HG03095 (cell line): ENCODE measurements around the gene USP24.
"Not testable (repeated sequence)": the region's sequence is repeated elsewhere in the genome, so short reads cannot be mapped to it uniquely, and the experiment has no call there.

ENCODE experiments used
- ATAC-seq: cut with Tn5 transposase; IDR thresholded peaks from one replicate; pipeline ENCODE4 v1.9.1; 2021; ENCODE audit warnings: moderate library complexity; ENCODE audit not compliant: unreplicated experiment

USP24 gene

DNA sequence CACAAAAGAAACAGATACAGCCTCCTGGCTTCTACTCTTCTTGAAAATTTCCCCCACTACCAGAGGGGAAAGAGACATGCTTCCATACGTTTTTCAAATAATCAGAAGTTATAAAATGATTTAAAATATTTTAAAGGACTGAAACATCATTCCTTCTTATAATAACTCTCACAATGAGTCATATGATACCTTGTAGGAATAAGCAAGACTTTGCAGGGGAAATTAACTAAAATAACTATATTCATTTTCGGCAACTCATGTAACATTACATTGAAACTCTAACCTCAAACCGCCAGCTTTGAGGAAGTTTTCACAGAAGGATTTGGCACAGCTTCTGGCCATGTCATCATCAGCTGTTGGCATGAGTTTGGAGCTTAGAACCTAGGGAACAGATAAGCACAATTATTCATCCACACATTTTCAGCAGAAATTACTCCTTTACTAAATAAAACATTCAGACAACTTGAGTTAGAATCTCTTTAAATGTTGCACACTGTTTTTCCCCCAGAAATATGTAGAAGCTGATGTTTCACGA lies 85.9 kb downstream of the USP24 start:
- no peak for ATAC-seq

DNA sequence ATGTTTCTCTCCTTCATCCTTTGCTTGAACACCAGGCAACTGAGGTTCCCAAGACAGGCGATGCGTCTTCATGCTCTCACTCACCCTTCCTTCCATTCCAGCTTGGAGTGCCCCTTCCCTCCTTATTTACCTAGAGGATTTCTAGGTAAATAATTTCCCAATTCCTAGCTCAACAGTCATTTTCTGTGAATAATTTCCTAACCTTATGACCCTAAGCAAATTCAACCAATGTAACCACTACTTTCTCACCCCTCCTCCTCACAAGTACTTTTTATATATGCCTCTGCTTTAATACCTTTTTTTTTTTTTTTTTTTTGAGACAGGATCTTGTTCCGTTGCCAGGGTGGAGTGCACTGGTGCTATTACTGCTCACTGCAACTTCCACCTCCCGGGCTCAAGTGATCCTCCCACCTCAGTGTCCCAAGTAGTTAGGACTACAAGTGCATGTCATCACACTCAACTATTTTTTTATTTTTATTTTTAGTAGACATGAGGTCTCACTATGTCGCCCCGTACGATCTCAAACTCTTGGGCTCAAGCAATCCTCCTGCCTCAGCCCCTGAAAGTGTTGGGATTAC lies 86.7 kb downstream of the USP24 start:
- no peak for ATAC-seq

DNA sequence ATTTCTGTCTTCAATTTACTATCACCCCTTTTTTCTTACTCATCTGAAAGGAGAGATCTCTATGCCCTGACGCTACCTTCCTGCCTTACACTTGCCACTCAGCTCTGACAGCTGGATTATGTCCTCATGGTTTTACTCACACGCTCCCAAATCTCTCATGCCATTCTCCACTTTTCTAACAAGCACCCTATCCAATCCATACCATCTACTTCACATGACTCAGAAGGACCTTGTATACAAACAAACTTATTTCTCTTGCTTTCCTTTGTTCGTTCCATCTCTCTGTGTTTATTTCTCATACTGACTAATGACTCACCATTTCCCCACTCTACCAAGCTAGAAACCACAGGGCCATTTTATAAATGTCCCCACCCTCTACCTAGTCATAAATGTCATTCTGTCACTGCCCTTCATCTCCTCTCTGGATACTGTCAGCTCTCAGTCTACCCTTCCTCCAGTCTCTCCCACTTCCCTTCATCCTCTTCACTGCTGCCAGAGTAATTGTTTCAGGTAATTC lies 87.3 kb downstream of the USP24 start:
- peak; percentile 73 for ATAC-seq

DNA sequence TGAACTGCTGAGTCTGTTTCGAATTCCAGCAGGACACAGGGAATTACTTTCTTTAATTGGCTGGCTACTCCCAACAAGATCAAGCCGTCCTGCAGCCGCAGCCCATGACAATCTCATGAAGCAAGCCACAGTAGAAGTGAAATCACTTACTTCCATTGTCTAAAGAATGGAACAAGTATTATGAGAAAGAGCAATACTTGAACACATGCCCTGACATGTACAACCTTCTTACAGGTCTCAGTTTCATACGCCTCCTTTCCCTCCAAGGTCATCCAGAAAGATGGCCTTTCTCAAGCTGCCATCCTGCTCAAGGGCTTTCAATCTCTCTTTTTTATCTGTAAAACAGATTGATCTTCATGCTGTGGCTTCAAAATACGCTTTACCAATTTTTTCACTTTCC lies 90.7 kb downstream of the USP24 start:
- ATAC-seq = no peak

DNA sequence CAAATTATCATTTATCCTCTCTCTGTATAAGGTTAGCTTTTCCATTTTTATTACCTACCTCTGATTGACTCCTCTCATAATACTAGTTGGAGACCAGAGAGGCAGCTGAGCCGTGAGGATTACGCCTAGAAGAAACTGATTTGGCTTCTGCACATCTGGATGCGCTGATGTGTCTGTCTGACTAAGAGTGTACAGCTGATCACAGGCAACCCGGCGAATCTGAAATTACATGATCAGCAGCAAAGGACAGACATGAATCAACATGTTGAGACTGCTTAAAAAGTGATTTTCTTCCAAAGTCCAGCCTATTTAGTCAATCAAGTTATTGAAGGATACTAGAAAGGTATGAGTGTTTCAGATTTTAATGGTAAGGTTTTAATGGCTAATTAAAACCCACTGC lies 94.6 kb downstream of the USP24 start:
- no peak for ATAC-seq

DNA sequence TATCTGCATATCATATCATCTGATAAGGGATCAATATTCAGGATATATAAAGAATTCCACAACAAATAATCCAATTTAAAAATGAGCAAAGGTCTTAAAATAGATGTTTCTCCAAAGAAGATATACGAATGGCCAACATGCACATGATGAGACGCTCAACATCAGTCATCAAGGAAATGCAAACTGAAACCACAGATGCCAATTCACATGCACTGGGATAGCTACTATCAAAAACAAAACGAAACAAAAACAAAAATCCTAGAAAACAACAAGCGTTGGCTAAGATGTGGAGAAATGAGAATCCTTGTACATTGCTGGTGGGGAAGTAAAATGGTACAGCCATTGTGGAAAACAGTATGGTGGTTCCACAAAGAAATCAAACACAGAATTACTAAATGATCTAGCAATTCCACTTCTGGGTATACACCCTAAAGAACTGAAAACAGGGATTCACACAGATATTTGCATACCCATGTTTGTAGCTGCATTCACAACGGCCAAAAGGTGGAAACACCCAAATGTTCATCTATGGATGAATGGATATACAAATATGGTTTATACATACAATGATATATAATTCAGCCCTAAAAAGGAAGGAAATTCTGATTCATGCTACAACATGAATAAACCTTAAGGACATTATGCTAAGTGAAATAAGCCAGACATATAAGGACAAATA lies 96.4 kb downstream of the USP24 start:
- ATAC-seq = no peak

GRCh38 chr1:55117941-55118340 lies 97.2 kb downstream of the USP24 start:
- ATAC-seq = no peak

- ATAC-seq = not testable (repeated sequence)
These were observed 106.2 kb downstream of the USP24 start for GRCh38 chr1:55109005-55109404.

GRCh38 chr1:55107101-55107500 lies 108.1 kb downstream of the USP24 start:
- ATAC-seq = no peak

DNA sequence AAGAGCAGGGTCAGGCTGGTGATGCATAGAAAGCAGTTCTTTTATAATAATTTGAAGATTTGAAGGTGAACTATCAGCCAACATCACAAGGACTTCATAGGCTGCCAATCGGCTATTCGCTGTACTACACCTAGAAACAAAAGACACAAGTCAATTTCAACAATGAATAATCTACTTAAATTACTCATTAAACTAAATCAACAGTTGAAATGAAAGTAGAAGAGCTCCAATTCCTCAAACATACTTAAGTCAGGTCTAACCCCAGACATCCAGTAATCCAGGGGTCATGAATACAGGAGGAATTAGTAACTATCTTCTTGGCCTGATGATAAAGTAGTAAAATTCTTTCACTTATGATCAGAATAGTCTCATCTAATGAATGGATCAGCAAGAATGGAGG lies 111.3 kb downstream of the USP24 start:
- ATAC-seq = no peak

DNA sequence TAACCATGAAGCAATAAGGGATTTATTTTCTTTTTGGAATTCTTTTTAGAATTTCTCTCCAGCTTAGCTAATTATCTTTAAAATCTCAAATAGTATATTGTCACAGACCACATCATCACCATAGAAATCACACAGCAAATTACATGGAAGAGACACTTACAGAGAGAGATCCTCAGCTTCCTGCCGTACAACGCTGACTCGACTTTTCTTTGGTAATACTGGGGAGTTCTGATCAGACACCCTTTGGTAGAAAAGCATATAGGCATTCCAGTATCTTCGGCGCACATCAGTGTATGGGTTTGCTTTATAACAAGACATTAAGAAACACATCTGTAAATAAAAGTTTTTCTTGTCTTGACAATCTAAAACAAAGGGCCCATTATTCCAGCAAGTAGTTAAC lies 120.1 kb downstream of the USP24 start:
- ATAC-seq = no peak

- no peak for ATAC-seq
These were observed 122.7 kb downstream of the USP24 start for GRCh38 chr1:55092475-55092874.

DNA sequence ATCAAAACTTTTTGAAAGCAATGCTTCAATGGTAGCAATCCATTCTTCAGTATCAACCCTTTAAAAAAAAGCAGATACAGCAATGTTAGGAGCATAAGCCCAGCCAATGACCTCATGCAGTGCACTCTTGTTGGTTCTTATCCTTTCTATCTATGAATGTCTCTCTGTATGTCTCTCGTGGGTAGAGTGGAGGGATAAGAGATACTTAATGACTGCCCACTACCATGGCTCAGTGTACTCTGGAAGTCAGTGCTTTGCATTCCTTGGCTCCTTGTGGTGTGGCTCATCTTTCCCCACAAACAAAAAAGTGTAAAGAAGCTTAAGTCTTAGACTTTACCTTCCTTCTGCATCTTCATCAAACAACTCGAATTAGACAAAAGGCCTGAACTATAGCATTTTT lies 125.5 kb downstream of the USP24 start:
- no peak for ATAC-seq

DNA sequence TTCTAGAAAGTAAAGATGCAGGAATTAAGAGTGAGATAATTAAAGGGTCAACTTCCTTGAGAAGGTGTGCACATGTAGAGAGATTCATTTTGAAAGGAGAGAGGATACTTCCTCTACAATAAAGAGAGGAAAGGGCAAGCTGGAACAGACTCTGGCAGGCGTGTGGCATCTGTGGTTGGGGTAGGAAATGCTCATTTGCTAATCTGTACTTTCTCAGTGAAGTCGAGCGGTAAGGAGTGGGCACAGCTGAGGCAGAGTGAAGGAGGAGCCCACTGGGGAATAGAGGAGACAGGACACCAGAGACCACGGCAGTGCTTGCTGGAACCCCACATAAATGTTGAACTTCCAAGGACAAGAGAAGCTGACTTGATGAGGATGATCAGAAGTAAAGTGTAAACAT lies 126.8 kb downstream of the USP24 start:
- ATAC-seq = no peak

DNA sequence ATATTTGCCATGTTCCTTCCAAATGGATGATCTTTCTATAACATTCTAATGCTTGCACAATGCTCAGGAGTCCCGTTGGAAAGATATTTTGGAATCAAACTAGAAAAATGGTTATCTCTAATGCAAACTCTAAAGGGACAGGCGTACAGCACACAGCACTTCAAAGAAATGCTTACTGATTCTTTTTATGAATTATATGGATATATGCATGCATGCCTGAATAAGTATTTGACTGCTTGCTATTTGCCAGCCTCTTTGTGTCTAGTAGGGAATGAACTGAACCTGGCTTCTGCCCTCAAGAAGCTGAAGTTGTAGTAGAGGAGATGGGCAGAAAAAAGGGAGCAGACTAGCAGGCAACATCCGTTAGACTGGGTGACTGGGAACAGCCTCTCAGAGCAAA lies 127.7 kb downstream of the USP24 start:
- ATAC-seq = no peak

- no peak for ATAC-seq
These were observed 130.9 kb downstream of the USP24 start for GRCh38 chr1:55084257-55084656.

- ATAC-seq = no peak
These were observed 133.3 kb downstream of the USP24 start for GRCh38 chr1:55081905-55082296.

GRCh38 chr1:55081188-55081904 lies 133.8 kb downstream of the USP24 start:
- ATAC-seq = no peak

DNA sequence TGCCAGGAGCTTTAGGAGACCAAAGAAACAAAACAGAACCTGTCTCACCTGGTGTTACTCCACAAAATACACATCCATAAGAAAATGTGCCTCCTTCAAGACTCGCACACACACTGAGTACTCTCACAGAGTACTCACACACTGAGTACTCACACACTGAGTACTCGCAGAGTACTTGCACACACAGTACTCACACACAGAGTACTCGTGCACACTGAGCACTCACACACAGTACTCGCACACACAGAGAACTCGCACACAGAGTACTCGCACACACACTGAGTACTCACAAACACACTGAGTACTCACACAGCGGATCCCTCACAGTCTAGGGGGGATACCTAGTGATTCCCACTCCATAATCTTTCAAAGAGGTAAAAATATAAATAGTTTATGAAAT lies 135.5 kb downstream of the USP24 start:
- ATAC-seq = no peak

DNA sequence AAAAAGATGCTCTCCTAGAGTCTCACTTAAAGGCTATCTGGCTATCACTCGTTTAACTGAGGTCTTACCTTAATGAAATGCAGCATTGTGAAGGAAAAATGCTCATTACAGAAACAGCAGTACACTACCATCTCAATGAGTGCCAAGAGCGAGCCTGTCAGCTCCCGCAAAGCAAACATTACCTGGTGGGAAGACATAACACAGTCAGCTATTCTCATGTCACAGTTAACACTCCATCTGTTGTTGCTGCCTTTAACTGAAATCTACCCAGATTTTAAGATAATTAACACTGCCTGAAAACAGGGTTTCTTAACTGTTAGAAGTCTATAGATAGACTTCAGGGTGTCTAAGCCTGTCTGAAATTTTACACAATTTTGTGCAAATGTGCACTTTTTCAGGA lies 136.7 kb downstream of the USP24 start:
- no peak for ATAC-seq

DNA sequence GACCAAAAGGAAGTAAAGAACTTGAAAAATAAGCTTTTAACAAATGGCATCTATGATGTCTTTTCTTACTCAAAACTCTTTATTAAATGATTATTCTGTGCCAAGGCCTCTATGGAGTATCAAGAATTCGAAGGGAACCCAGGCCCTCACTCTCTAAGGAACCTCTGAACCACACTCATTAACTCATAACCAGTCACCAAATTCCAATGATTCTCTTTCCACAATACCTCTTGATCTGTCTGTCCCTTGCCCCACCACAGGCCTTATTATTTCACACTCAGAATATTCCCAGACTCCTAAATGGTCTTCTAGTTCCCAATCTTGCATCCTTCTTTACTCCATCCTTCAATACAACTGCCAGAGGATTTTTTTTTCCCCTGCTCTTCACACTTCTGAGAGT lies 138.8 kb downstream of the USP24 start:
- ATAC-seq = no peak

GRCh38 chr1:55074455-55074854 lies 140.7 kb downstream of the USP24 start:
- ATAC-seq = no peak
